ENCODE results near the gene SP100.

- TF ChIP-seq CTCF (IDR thresholded peaks at IDR 0.05; ENCODE audit: control extremely low read depth in 1 of 3, insufficient read depth in 1 of 3, low read depth in 1 of 3, low read length in 3 of 3) (no peak), POLR2A (IDR thresholded peaks at IDR 0.05; ENCODE audit: control extremely low read depth in 1 of 2, low read depth in 2 of 2, low read length in 2 of 2) (no peak), EZH2 (IDR thresholded peaks at IDR 0.05; ENCODE audit: low read depth, low read length, severe bottlenecking) (no peak), YY1 (IDR thresholded peaks at IDR 0.05; ENCODE audit: low read depth, low read length) (no peak), RBBP5 (IDR thresholded peaks at IDR 0.05; ENCODE audit: borderline replicate concordance, low read depth, low read length) (no peak), JUND (IDR thresholded peaks at IDR 0.05; ENCODE audit: low read length) (no peak), CHD7 (IDR thresholded peaks at IDR 0.05; ENCODE audit: insufficient replicate concordance, low read length) (no peak), JUN (IDR thresholded peaks at IDR 0.05; ENCODE audit: low read depth, low read length) (no peak), MAX (IDR thresholded peaks at IDR 0.05) (no peak), SP1 (IDR thresholded peaks at IDR 0.05; ENCODE audit: low read depth, low read length) (no peak), RFX5 (IDR thresholded peaks at IDR 0.05; ENCODE audit: borderline replicate concordance, low read depth, low read length) (no peak)
Measured at GRCh38 chr2:230590333-230590732, 174.3 kb downstream of the SP100 start.
